EH (cell line): ENCODE measurements around the gene G6PD.
"Not testable (repeated sequence)": the region's sequence is repeated elsewhere in the genome, so short reads cannot be mapped to it uniquely, and the experiment has no call there.

Experiments
- DNase-seq: peaks from one replicate; pipeline ENCODE4 v3.0.0-alpha.2; 2015; ENCODE audit warnings: low read depth

G6PD gene

GRCh38 chrX:154546354-154547244, at the start of gene G6PD:
G6PD (minus strand) TSS chrX:154546846; CDS start chrX:154546155, 691 bp downstream.
- peak; percentile 75 for DNase-seq

GRCh38 chrX:154595559-154596249, 49.1 kb upstream of the G6PD start:
- DNase-seq, result no peak

GRCh38 chrX:154594491-154594890, 47.8 kb upstream of the G6PD start:
- DNase-seq, result no peak

GRCh38 chrX:154593201-154593600, 46.6 kb upstream of the G6PD start:
- DNase-seq, result no peak

- DNase-seq, result no peak
Measured at GRCh38 chrX:154592505-154592904, 45.9 kb upstream of the G6PD start.

GRCh38 chrX:154590415-154590814, 43.8 kb upstream of the G6PD start:
- not testable (repeated sequence) for DNase-seq

- DNase-seq, result not testable (repeated sequence)
Measured at GRCh38 chrX:154584585-154585183, 38.0 kb upstream of the G6PD start, which contains the start of gene CTAG1A. CTAG1A (plus strand) TSS chrX:154585133; CDS start chrX:154585207, 74 bp downstream.

GRCh38 chrX:154582994-154583393, 36.3 kb upstream of the G6PD start:
- DNase-seq, result not testable (repeated sequence)

GRCh38 chrX:154575076-154575475, 28.4 kb upstream of the G6PD start:
- DNase-seq, result not testable (repeated sequence)

GRCh38 chrX:154573061-154573460, 26.4 kb upstream of the G6PD start:
- DNase-seq, result not testable (repeated sequence)

GRCh38 chrX:154570361-154570760, 23.7 kb upstream of the G6PD start:
- not testable (repeated sequence) for DNase-seq

GRCh38 chrX:154562295-154562694, 15.6 kb upstream of the G6PD start:
- DNase-seq, result not testable (repeated sequence)

- not testable (repeated sequence) for DNase-seq
Measured at GRCh38 chrX:154560326-154560725, 13.7 kb upstream of the G6PD start.

GRCh38 chrX:154558896-154559295, 12.2 kb upstream of the G6PD start:
- DNase-seq, result not testable (repeated sequence)

- DNase-seq, result not testable (repeated sequence)
Measured at GRCh38 chrX:154558060-154558690, 11.5 kb upstream of the G6PD start.

GRCh38 chrX:154552112-154552806, 5.6 kb upstream of the G6PD start:
- not testable (repeated sequence) for DNase-seq

- peak; percentile 43 for DNase-seq
Measured at GRCh38 chrX:154549766-154550165, 3.1 kb upstream of the G6PD start.

GRCh38 chrX:154548028-154548316, 1.3 kb upstream of the G6PD start:
- DNase-seq, result peak; percentile 47

- peak; percentile 91 for DNase-seq
Measured at GRCh38 chrX:154547245-154548027, 790 bp upstream of the G6PD start, which contains the start of gene IKBKG. IKBKG (plus strand) TSS chrX:154547620; CDS start chrX:154552003, 4,383 bp downstream.

- no peak for DNase-seq
Measured at GRCh38 chrX:154545673-154546274, 872 bp downstream of the G6PD start.
